ENCODE results near the gene TRIM72. TPM values are rescaled to one million over a fixed set of nuclear protein-coding genes. Genes with fewer than 3 reads are reported as not detected.

The TRIM72 gene
- total RNA-seq, 1 donor from 2014 or later: 0.04 TPM

GRCh38 chr16:31260136-31260931 lies 46.4 kb downstream of the TRIM72 start:
- H3K27ac Mint-ChIP-seq: no peak overlapping the region
- H3K4me3 Mint-ChIP-seq: no peak overlapping the region
- no peaks in the 10 kb centered on the region for H3K9me3 Mint-ChIP-seq
- DNase-seq (ENCODE audit: low spot score in 2 of 2, unreplicated experiment in 2 of 2): no peak
- H3K27me3 Mint-ChIP-seq (ENCODE audit: low read depth): peaks cover 22% of the 10 kb centered on the region
- no peak for TF ChIP-seq CTCF (IDR thresholded peaks at IDR 0.05; ENCODE audit: unreplicated experiment)
- no peaks in the 10 kb centered on the region for H3K4me1 Mint-ChIP-seq
- H3K36me3 Mint-ChIP-seq: no peaks in the 10 kb centered on the region

- Mint-ChIP-seq H3K4me3 (no peak overlapping the region), H3K36me3 (no peaks in the 10 kb centered on the region), H3K4me1 (no peaks in the 10 kb centered on the region), H3K27ac (no peak overlapping the region), H3K9me3 (no peaks in the 10 kb centered on the region), H3K27me3 (ENCODE audit: low read depth) (peaks cover 27% of the 10 kb centered on the region)
- DNase-seq (ENCODE audit: low spot score in 2 of 2, unreplicated experiment in 2 of 2): no peak
- no peak for TF ChIP-seq CTCF (IDR thresholded peaks at IDR 0.05; ENCODE audit: unreplicated experiment)
These were observed 48.2 kb downstream of the TRIM72 start for GRCh38 chr16:31262084-31262483.

- H3K27me3 Mint-ChIP-seq (ENCODE audit: low read depth): peaks cover 46% of the 10 kb centered on the region
These were observed 51.7 kb downstream of the TRIM72 start for GRCh38 chr16:31265329-31266245.

GRCh38 chr16:31267332-31268032 lies 53.6 kb downstream of the TRIM72 start:
- DNase-seq (ENCODE audit: low spot score in 2 of 2, unreplicated experiment in 2 of 2): no peak
- no peak overlapping the region for H3K27ac Mint-ChIP-seq

More at GRCh38 chr16:31265329-31266245, 51.7 kb downstream of the TRIM72 start:
- DNase-seq (ENCODE audit: low spot score in 2 of 2, unreplicated experiment in 2 of 2): no peak
- TF ChIP-seq CTCF (IDR thresholded peaks at IDR 0.05; ENCODE audit: unreplicated experiment): no peak
- no peaks in the 10 kb centered on the region for H3K36me3 Mint-ChIP-seq
- no peaks in the 10 kb centered on the region for H3K4me1 Mint-ChIP-seq
- no peak overlapping the region for H3K27ac Mint-ChIP-seq
- no peak overlapping the region for H3K4me3 Mint-ChIP-seq
- no peaks in the 10 kb centered on the region for H3K9me3 Mint-ChIP-seq

More at GRCh38 chr16:31267332-31268032, 53.6 kb downstream of the TRIM72 start:
- H3K9me3 Mint-ChIP-seq: no peaks in the 10 kb centered on the region
- no peak overlapping the region for H3K4me3 Mint-ChIP-seq
- H3K27me3 Mint-ChIP-seq (ENCODE audit: low read depth): peaks cover 37% of the 10 kb centered on the region
- no peak for TF ChIP-seq CTCF (IDR thresholded peaks at IDR 0.05; ENCODE audit: unreplicated experiment)
- no peaks in the 10 kb centered on the region for H3K4me1 Mint-ChIP-seq
- no peaks in the 10 kb centered on the region for H3K36me3 Mint-ChIP-seq

Data from mesothelial cell of epicardium (in vitro differentiated cells).